ENCODE data around the gene GMDS. TPM values are rescaled to one million over a fixed set of nuclear protein-coding genes. Genes with fewer than 3 reads are reported as not detected.

GMDS gene
- total RNA-seq, 2 experiments from 2014 or later: 30.3 to 38.5 TPM

DNA sequence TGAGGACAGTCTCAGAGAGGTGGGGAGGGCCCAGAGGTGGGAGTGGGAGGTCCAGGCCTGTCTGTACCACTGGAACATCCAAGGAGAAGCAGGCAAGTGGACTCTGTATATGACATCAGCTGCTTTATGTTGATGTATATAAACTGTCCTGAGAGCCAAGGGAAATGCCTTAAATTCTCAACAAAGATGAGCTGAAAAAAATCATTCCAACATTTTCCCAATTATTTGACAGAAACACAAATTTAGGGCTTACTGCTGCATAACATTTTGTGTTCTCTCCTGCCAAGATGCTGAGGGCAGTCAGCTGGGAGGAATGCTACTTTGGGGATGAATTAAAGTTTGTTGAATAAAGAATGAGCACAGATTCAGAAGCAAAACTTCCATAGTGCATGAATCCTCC lies 582.9 kb downstream of the GMDS start:
- H3K27ac Mint-ChIP-seq: no peak overlapping the region

DNA sequence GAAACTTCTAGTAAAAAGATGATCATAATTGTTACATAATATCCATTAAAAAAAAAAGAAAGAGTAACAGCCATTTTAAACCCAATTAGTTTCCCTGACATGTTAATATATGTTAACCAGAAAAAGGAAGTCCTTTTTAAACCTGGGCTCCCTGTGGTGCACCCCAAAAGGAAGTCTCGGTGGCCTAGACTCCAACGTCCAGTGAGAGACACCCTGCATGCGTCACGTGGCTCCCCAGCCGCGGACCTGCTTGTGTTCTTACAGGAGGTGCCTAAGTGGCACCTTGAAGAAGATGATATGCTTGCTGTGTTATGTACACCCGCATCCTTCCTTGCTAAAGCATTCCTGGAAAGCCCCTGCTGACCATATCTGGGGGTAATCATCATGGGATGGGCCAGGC lies 585.6 kb downstream of the GMDS start:
- CTCF ChIA-PET: no interaction called here
- no peak overlapping the region for H3K27ac Mint-ChIP-seq
- H3K36me3 Mint-ChIP-seq (ENCODE audit: low read depth): no peaks in the 10 kb centered on the region
- DNase-seq: no peak
- H3K9me3 Mint-ChIP-seq (ENCODE audit: insufficient read depth): no peaks in the 10 kb centered on the region
- POLR2A ChIA-PET: no interaction called here
- no peaks in the 10 kb centered on the region for H3K27me3 Mint-ChIP-seq (ENCODE audit: low read depth)
- no peak for ATAC-seq
- peaks cover 7% of the 10 kb centered on the region for H3K4me1 Mint-ChIP-seq (ENCODE audit: low read depth)
- H3K4me3 Mint-ChIP-seq: no peak overlapping the region

More for the DNA sequence above, 582.9 kb downstream of the GMDS start:
- H3K4me1 Mint-ChIP-seq (ENCODE audit: low read depth): peaks cover 13% of the 10 kb centered on the region
- no peak overlapping the region for H3K4me3 Mint-ChIP-seq
- H3K9me3 Mint-ChIP-seq (ENCODE audit: insufficient read depth): no peaks in the 10 kb centered on the region
- POLR2A ChIA-PET: no interaction called here
- H3K36me3 Mint-ChIP-seq (ENCODE audit: low read depth): no peaks in the 10 kb centered on the region
- CTCF ChIA-PET: no interaction called here
- DNase-seq (no peak), ATAC-seq (no peak)
- no peaks in the 10 kb centered on the region for H3K27me3 Mint-ChIP-seq (ENCODE audit: low read depth)

DNA sequence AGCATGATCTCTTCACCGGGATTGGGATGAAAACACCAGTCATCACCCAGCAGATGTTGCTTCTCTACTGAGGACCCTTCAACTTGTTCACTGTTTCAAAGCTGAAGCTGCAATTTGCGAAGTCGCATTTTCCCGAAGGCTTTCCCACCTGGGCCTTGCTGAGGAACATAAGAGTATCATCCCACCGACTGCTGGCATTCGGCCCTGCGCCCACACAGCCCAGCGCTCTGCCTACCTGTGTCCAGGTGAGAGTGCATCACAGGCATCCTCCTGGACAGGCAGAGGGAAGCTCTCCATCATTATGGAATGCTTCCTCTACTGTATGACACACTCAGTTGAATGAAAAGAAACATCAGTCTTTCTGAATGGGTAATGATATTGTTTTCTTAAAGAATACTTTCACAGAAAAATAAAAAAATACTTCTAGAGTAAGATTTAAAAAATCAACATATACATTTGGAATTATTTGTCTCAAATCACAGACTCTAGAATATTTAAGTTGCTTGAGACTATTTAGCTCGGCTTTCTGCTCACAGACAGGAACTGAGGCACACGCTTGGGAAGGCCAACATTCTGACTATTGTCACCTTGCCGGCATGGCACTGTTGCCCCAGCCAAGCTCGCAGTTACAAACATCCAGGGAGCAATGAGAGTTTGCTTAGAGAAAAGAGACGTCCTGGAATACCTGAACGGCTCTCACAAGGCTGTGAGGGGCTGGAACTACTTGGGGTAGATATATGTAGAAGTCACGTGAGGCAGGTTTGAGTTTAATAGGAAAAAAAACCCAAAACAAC lies 587.0 kb downstream of the GMDS start:
- Mint-ChIP-seq H3K9me3 (ENCODE audit: insufficient read depth) (no peaks in the 10 kb centered on the region), H3K4me3 (no peak overlapping the region), H3K36me3 (ENCODE audit: low read depth) (no peaks in the 10 kb centered on the region), H3K4me1 (ENCODE audit: low read depth) (peaks cover 7% of the 10 kb centered on the region), H3K27ac (no peak overlapping the region), H3K27me3 (ENCODE audit: low read depth) (no peaks in the 10 kb centered on the region)
- DNase-seq (no peak), ATAC-seq (no peak)
- CTCF ChIA-PET: no interaction called here
- POLR2A ChIA-PET: no interaction called here

DNA sequence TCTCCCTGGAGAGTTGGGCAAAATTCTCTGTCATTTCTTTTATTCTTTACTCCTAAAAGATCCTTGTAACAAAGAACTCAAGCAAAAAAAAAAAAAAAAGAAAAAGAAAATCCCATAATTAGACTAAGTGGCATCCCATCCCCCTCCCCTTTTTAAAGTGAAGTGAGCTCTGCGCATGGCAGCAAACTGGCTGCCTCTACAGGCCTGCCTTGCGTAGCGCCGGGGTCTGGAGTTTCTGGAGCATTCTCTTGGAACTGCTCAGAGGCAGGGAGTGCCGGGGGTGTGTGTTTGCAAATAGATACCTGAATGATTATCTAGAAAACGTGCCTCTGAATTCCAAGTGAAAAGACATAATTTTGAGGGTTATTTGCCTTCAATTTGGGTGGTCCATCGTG lies 587.6 kb downstream of the GMDS start:
- Mint-ChIP-seq H3K27me3 (ENCODE audit: low read depth) (no peaks in the 10 kb centered on the region), H3K36me3 (ENCODE audit: low read depth) (no peaks in the 10 kb centered on the region), H3K4me3 (no peak overlapping the region), H3K27ac (no peak overlapping the region), H3K9me3 (ENCODE audit: insufficient read depth) (no peaks in the 10 kb centered on the region), H3K4me1 (ENCODE audit: low read depth) (peaks cover 7% of the 10 kb centered on the region)
- ATAC-seq: no peak
- DNase-seq: no peak
- CTCF ChIA-PET: no interaction called here
- POLR2A ChIA-PET: no interaction called here

DNA sequence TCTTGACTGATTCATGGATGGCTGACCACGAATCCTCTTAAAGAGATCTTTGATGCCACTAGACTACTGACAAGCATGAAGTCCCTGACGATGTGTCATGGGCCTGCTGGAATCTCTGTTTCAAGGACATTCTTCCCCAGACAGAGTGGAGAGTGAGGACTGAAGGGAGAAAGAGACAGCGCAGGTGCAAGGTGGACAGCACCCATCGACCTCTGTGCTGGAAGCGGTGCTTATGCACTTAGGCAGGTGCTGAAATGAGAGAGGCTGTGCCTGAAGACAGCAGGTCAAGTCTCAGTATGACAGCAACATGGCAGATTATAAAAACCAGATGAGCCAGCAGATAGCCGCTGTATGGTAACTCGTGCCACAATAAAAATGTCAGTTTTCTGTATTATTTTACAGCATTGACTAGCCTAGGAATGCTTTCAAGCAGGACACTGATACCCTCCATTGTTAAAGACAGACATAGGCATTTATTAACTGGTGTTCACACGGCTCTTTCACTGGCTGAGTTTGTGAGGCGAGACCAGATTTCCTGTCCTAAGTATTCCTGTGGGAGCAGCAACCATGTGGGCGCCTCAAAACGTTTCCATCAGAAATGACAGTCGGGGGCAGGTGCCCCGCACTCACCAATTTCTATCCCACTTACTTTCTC lies 588.2 kb downstream of the GMDS start:
- H3K27ac Mint-ChIP-seq: no peak overlapping the region
- ATAC-seq: no peak
- H3K4me3 Mint-ChIP-seq: no peak overlapping the region
- H3K4me1 Mint-ChIP-seq (ENCODE audit: low read depth): peaks cover 7% of the 10 kb centered on the region
- DNase-seq: no peak
- ChIA-PET CTCF (no interaction called here), POLR2A (no interaction called here)
- H3K36me3 Mint-ChIP-seq (ENCODE audit: low read depth): no peaks in the 10 kb centered on the region
- H3K27me3 Mint-ChIP-seq (ENCODE audit: low read depth): no peaks in the 10 kb centered on the region
- no peaks in the 10 kb centered on the region for H3K9me3 Mint-ChIP-seq (ENCODE audit: insufficient read depth)

DNA sequence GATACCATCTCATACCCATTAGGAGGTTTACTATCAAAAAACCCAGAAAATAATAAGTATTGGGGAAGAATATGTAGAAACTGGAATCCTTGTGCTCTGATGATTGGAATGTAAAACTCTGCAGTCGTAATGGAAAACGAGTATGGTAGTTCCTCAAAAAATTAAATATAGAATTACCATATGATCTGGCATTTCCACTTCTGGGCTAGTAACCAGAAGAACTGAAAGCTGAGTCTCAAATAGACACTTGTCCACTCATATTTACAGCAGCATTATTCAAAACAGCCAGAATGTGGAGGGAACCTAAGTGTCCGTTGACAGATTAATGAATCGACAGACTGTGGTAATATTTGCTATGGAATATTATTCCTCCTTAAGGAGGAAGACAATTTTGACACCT lies 591.4 kb downstream of the GMDS start:
- no peaks in the 10 kb centered on the region for H3K9me3 Mint-ChIP-seq (ENCODE audit: insufficient read depth)
- H3K4me3 Mint-ChIP-seq: no peak overlapping the region
- DNase-seq (no peak), ATAC-seq (no peak)
- no peaks in the 10 kb centered on the region for H3K36me3 Mint-ChIP-seq (ENCODE audit: low read depth)
- ChIA-PET CTCF (no interaction called here), POLR2A (no interaction called here)
- no peaks in the 10 kb centered on the region for H3K4me1 Mint-ChIP-seq (ENCODE audit: low read depth)
- H3K27ac Mint-ChIP-seq: no peak overlapping the region
- no peaks in the 10 kb centered on the region for H3K27me3 Mint-ChIP-seq (ENCODE audit: low read depth)

DNA sequence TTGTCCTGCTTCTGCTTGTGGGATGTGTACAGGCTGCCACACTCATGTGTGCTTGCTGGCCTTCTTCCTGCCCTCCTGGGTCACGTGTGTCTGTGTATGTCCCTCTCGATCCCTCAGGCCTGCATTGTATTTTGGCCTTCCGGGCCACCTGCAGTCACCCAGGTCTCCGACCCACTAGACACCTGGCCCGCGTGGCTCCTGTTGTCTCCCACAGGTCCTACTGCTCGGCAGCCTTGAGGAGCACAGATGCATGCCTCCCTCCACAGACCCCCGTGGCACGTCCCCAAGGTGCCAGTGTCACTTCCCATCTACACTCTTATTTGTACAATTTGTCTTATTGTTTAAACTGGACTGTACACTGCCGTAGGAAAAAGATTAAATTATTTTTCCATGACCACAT lies 592.6 kb downstream of the GMDS start:
- no peak overlapping the region for H3K4me3 Mint-ChIP-seq
- H3K27ac Mint-ChIP-seq: no peak overlapping the region
- no peaks in the 10 kb centered on the region for H3K9me3 Mint-ChIP-seq (ENCODE audit: insufficient read depth)
- no peaks in the 10 kb centered on the region for H3K27me3 Mint-ChIP-seq (ENCODE audit: low read depth)
- no peaks in the 10 kb centered on the region for H3K4me1 Mint-ChIP-seq (ENCODE audit: low read depth)
- ATAC-seq (no peak), DNase-seq (no peak)
- ChIA-PET CTCF (interaction anchor here (0.9 kb wide), 1 partner anchor 56 kb away, joined by 3 read pairs; no protein-coding TSS in a partner anchor), POLR2A (no interaction called here)
- H3K36me3 Mint-ChIP-seq (ENCODE audit: low read depth): no peaks in the 10 kb centered on the region

DNA sequence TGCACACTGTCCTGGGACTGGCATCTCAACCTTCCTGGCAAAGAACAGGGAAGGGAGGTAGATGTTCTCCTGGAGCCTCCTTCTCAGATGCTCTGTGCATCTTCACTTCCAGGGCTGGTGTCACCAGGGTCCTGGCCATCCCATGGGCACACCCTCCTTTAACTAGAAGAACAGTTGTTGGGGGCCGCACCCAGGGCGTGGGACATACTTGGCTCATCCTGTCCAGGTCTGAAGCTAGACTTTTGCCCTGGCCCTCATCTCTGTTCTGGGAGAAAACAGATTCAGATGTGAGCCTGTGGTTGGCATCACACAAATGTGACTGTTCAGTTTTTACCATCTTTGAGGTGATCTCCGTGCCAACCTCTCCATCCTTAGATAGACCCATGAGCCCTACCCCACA lies 594.0 kb downstream of the GMDS start:
- H3K36me3 Mint-ChIP-seq (ENCODE audit: low read depth): no peaks in the 10 kb centered on the region
- no peak overlapping the region for H3K27ac Mint-ChIP-seq
- DNase-seq (no peak), ATAC-seq (no peak)
- CTCF ChIA-PET: interaction anchor here (0.7 kb wide), 1 partner anchor 37 kb away, joined by 3 read pairs; no protein-coding TSS in a partner anchor
- no peaks in the 10 kb centered on the region for H3K4me1 Mint-ChIP-seq (ENCODE audit: low read depth)
- H3K4me3 Mint-ChIP-seq: no peak overlapping the region
- H3K27me3 Mint-ChIP-seq (ENCODE audit: low read depth): no peaks in the 10 kb centered on the region
- POLR2A ChIA-PET: no interaction called here
- no peaks in the 10 kb centered on the region for H3K9me3 Mint-ChIP-seq (ENCODE audit: insufficient read depth)

DNA sequence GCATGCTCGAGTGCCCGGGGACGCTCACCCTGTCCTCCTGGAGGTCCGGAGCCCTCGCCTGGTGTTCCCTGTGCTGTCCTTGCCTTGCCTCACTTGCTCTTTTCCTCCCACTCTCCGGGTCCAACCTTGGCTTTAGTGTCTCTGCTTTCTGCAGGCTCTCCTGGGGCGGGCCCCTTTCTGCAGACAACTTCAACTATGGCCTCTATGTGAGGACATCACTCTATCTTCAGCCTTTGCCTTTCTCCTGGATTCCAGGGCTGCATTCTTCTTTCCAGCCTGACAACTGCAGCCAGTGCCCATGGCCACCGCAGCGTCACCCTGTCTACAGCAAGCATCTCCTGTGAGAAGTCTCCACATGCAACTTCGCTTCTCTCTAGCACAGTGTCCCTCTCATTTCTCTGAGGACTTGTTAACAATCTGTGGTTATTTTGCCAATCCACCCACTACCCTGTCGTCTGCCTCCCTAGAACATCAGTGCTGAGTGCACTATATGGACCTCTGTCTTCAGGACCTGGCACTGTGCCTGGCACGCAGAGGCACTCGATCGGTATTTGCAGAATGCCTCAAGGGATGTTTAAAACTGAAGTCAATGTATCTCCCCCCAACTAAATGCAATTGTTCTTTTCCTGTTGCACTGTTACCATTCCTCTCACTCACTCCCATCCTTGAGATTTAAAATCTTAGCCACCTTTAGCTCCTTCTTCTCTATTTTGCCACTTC lies 599.8 kb downstream of the GMDS start:
- Mint-ChIP-seq H3K27me3 (ENCODE audit: low read depth) (no peaks in the 10 kb centered on the region), H3K36me3 (ENCODE audit: low read depth) (no peaks in the 10 kb centered on the region), H3K9me3 (ENCODE audit: insufficient read depth) (no peaks in the 10 kb centered on the region), H3K27ac (no peak overlapping the region), H3K4me3 (no peak overlapping the region), H3K4me1 (ENCODE audit: low read depth) (no peaks in the 10 kb centered on the region)
- POLR2A ChIA-PET: no interaction called here
- CTCF ChIA-PET: no interaction called here
- DNase-seq (no peak), ATAC-seq (no peak)

DNA sequence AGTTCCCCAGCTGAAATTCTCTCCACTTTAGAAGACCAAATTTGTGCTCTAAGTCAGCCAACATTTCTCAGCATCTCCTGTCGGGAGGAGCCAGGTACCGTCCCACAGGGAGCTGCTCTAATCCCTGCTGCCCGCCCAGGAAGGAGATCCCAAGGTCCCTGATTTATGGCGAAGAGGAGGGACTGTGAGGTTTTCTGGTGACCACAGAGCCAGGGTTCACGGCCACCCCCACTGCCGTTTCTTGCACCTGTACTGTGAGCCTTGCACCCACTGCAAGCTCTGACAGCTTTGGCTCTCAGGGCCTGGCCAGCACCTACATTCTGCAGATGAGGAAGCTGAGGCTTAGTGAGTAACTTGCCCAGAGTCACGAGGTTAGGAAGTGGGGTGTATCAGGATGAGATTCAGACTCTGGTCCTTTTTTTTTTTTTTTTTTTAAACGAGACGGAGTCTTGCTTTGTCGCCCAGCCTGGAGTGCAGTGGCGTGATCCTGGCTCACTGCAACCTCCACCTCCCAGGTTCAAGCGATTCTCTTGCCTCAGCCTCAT lies 600.8 kb downstream of the GMDS start:
- ChIA-PET CTCF (no interaction called here), POLR2A (no interaction called here)
- Mint-ChIP-seq H3K4me1 (ENCODE audit: low read depth) (no peaks in the 10 kb centered on the region), H3K27me3 (ENCODE audit: low read depth) (no peaks in the 10 kb centered on the region), H3K36me3 (ENCODE audit: low read depth) (no peaks in the 10 kb centered on the region), H3K27ac (no peak overlapping the region), H3K9me3 (ENCODE audit: insufficient read depth) (no peaks in the 10 kb centered on the region), H3K4me3 (no peak overlapping the region)
- DNase-seq: no peak
- no peak for ATAC-seq

DNA sequence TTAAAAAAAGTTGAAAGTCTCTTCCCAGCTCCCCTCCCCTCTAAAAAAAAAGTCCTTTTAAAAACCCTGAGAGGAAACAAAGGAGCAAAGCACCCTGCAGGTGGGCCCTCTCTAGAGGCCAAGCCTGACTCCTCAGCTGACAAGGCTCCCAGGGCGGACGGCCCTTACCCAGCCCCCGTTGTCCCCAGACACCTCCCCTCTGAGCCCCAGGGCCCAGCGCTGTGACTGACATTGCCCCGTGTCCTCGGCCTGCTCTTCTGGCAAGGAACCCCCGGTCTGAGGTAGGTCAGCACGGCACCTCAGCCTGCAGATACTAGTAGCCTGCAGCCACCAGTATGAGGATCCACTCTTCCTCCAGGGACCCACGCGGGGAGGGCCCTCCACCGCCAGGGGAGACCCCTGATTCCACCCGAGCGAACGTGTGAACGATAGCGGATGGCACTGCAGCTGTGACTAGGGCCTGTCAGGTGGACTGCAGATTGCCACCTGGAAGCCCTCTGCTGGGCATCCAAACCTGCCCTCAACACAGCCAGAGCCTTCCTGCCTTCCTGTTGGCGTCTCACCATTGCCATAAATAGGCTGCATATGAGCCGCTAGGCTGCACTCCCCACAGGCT lies 601.5 kb downstream of the GMDS start:
- H3K9me3 Mint-ChIP-seq (ENCODE audit: insufficient read depth): no peaks in the 10 kb centered on the region
- no peak overlapping the region for H3K4me3 Mint-ChIP-seq
- DNase-seq: no peak
- ChIA-PET CTCF (no interaction called here), POLR2A (no interaction called here)
- no peak overlapping the region for H3K27ac Mint-ChIP-seq
- no peak for ATAC-seq
- no peaks in the 10 kb centered on the region for H3K27me3 Mint-ChIP-seq (ENCODE audit: low read depth)
- H3K36me3 Mint-ChIP-seq (ENCODE audit: low read depth): no peaks in the 10 kb centered on the region
- H3K4me1 Mint-ChIP-seq (ENCODE audit: low read depth): no peaks in the 10 kb centered on the region

DNA sequence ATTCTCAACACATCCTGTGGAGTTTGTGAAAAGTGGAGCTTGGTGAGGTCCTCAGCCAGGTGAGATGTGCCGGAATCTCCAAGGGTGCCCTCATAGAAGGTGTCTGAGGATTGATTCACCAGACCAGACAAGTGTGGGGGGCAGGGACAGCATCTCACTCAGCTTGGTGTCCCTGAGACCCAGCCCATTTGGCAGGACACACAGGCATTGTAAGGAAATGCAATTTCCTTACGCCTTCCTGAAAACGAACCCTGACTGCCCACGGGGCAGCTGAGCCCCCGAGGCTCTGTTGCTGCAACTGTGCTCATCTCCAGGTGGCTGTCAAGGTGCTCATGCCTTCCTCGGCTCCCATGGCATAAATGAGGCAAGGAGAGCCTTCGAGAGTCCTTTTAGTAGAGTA lies 602.3 kb downstream of the GMDS start:
- Mint-ChIP-seq H3K4me3 (no peak overlapping the region), H3K4me1 (ENCODE audit: low read depth) (no peaks in the 10 kb centered on the region), H3K27me3 (ENCODE audit: low read depth) (no peaks in the 10 kb centered on the region), H3K36me3 (ENCODE audit: low read depth) (no peaks in the 10 kb centered on the region), H3K27ac (no peak overlapping the region), H3K9me3 (ENCODE audit: insufficient read depth) (no peaks in the 10 kb centered on the region)
- CTCF ChIA-PET: no interaction called here
- DNase-seq (no peak), ATAC-seq (no peak)
- POLR2A ChIA-PET: no interaction called here

Measured in activated CD8-positive, alpha-beta T cell treated with anti-CD3 and anti-CD28 coated beads, Interleukin-2, amount 10 ng/mL, durations not matched to agents 7 days and 5 days (primary cell).